Measurements from ENCODE around the gene SNRPA1. TPM values are rescaled to one million over a fixed set of nuclear protein-coding genes. Genes with fewer than 3 reads are reported as not detected.

SNRPA1 gene
- polyA plus RNA-seq, 1 donor = 61.1 TPM

DNA sequence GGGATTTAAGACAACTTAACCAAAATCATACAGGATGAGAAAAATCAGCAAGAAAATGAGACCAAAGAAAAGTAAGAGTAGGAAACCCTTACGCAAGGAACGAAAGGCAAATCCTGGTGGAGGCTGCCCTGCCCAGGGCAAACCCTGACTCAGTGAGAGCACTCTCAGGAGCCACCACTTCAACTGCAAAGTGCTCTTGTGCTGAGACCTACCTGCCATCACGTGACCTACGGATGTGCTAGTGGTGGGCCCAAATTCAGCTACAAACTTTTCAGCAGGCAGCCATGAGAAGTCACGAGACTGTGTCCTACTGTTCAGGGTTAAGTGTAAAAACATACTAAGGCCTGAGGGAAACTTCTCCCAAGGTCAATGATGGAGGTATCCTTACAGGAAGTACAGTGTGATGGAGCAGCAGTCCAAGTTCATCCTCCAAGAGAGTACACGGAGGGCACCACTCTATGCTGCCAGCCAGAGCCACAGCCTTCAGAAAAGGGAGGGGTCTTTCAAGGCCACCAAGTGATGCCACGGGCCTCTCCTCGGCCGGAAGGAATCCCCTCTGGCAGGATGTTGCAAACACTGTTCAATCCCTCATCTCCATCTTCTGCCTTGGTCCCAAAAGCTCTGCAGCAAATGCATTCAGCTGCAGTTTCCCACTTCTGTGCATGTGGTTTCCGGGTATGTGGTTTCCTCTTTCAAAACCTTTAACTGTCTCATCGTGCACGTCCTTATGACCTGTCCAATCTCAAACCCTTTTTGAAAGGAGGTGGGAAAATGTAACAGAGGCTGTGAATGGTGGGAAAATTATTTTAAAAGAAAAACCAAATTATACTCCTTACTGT lies 52.7 kb downstream of the SNRPA1 start:
- 83% methylated on average over 1 of the region's 12 CpGs for WGBS (ENCODE audit: insufficient coverage, low lambda C conversion rate)
- DNase-seq = no peak
- H3K9me3 ChIP-seq (ENCODE audit: control insufficient read depth, low read depth, low read length) = no peaks in the 10 kb centered on the region
- H3K4me3 ChIP-seq (ENCODE audit: low read length) = no peak overlapping the region
- H3K4me1 ChIP-seq (ENCODE audit: control insufficient read depth, insufficient read depth, low read length) = no peaks in the 10 kb centered on the region
- H3K36me3 ChIP-seq (ENCODE audit: control insufficient read depth, insufficient read depth, low read length) = peaks cover 6% of the 10 kb centered on the region
- no peaks in the 10 kb centered on the region for H3K27me3 ChIP-seq (ENCODE audit: control insufficient read depth, insufficient read depth, low read length)
- no peak overlapping the region for H3K27ac ChIP-seq (ENCODE audit: low read length)

DNA sequence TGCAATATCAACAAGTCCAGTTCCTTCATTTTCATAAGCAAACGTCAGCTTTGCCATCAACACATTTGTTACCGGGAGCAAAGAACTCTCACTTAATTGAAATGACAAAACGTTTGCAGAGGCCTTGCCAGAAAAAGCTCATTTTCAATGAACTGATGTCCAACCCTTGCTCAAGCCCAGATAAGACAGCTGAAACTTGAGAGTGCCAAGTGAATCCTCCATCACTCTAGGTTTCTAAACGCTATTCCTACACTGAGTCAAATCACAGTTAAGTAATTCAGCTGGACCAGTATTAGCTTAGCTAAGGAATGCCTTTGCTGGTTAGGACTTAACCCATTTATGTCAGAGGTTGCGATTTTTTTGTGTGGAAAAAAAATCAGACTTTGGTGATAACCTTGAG lies 54.7 kb downstream of the SNRPA1 start:
- Histone ChIP-seq H3K9me3 (ENCODE audit: control insufficient read depth, low read depth, low read length) (no peaks in the 10 kb centered on the region), H3K4me3 (ENCODE audit: low read length) (no peak overlapping the region), H3K36me3 (ENCODE audit: control insufficient read depth, insufficient read depth, low read length) (peaks cover 6% of the 10 kb centered on the region), H3K4me1 (ENCODE audit: control insufficient read depth, insufficient read depth, low read length) (no peaks in the 10 kb centered on the region), H3K27me3 (ENCODE audit: control insufficient read depth, insufficient read depth, low read length) (no peaks in the 10 kb centered on the region), H3K27ac (ENCODE audit: low read length) (no peak overlapping the region)
- DNase-seq = no peak
- WGBS (ENCODE audit: insufficient coverage, low lambda C conversion rate) = 40% methylated on average over 1 of the region's 5 CpGs

DNA sequence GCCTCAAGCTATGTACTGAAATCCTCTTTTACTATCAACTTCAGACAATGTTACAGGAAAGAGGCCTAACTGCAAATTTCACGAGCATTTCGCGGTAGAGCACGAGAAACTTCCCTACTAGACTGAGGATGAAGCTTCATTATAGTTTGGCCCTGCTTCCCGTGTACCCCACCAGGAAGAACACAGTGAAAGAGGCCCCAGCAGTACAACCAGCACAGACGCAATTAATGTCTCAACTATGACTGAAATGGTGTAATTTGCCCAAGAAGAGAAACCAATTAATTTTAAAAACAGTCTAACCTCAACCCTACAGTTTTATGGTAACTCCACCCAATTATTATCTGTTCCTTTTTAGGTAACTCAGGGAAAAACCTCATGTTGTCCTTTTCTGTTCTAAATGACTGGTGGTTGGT lies 55.3 kb downstream of the SNRPA1 start:
- no CpG with 5 or more reads among the region's 6 CpGs for WGBS (ENCODE audit: insufficient coverage, low lambda C conversion rate)
- no peak overlapping the region for H3K27ac ChIP-seq (ENCODE audit: low read length)

DNA sequence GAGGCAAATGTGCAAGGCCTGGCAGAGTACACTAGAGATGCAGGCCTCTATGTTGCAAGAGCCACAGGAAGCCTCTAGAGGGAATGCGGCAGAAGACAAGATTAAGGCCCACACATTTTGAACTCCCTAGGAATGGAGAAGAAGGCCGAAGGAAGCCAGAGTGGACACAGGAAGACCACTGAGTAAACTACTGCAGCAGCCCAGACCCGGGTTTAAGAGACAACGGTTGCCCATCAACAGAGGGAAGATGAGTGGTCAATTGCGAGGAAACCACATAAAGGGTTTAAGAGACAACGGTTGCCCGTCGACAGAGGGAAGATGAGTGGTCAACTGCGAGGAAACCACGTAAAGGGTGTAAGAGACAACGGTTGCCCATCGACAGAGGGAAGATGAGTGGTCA lies 57.8 kb downstream of the SNRPA1 start:
- H3K4me1 ChIP-seq (ENCODE audit: control insufficient read depth, insufficient read depth, low read length) = no peaks in the 10 kb centered on the region
- H3K4me3 ChIP-seq (ENCODE audit: low read length) = no peak overlapping the region
- no peak for DNase-seq
- WGBS (ENCODE audit: insufficient coverage, low lambda C conversion rate) = 89% methylated on average over 7 of the region's 12 CpGs
- H3K27me3 ChIP-seq (ENCODE audit: control insufficient read depth, insufficient read depth, low read length) = no peaks in the 10 kb centered on the region
- no peak overlapping the region for H3K27ac ChIP-seq (ENCODE audit: low read length)
- no peaks in the 10 kb centered on the region for H3K9me3 ChIP-seq (ENCODE audit: control insufficient read depth, low read depth, low read length)
- H3K36me3 ChIP-seq (ENCODE audit: control insufficient read depth, insufficient read depth, low read length) = peaks cover 24% of the 10 kb centered on the region

More for the DNA sequence above, 55.3 kb downstream of the SNRPA1 start:
- Histone ChIP-seq H3K36me3 (ENCODE audit: control insufficient read depth, insufficient read depth, low read length) (peaks cover 12% of the 10 kb centered on the region), H3K4me3 (ENCODE audit: low read length) (no peak overlapping the region), H3K4me1 (ENCODE audit: control insufficient read depth, insufficient read depth, low read length) (no peaks in the 10 kb centered on the region), H3K9me3 (ENCODE audit: control insufficient read depth, low read depth, low read length) (no peaks in the 10 kb centered on the region), H3K27me3 (ENCODE audit: control insufficient read depth, insufficient read depth, low read length) (no peaks in the 10 kb centered on the region)
- no peak for DNase-seq

DNA sequence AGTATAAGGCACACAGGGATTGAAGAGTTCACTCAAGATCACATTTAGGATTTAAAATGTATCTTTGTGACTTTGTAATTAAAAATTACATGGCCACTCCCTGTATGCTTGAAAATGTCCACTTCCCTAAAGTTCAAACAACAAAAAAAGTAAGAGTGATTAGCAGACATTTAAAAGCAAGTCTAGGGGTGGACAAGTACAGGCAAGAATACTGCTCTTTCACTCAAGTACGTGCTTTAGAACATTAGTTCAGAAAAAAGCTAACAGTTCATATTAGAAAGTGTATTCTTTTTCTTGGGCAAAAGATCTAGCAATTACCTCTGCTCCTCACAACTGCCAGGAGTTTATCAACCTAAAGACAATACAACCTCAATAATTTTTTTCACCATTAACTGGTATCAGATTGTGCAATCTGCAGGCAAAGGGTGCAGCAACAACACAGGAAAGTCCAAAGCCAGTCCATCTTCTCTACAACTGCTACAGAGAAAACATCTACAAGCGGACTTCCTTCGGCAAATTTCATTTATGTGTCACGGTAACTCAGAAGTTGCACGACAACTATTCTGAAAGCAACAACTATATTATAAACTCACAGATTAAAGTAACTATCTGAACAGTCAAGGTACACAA lies 61.3 kb downstream of the SNRPA1 start:
- no peak for DNase-seq
- Histone ChIP-seq H3K36me3 (ENCODE audit: control insufficient read depth, insufficient read depth, low read length) (peaks cover 29% of the 10 kb centered on the region), H3K4me1 (ENCODE audit: control insufficient read depth, insufficient read depth, low read length) (no peaks in the 10 kb centered on the region), H3K27ac (ENCODE audit: low read length) (no peak overlapping the region), H3K9me3 (ENCODE audit: control insufficient read depth, low read depth, low read length) (peaks cover 3% of the 10 kb centered on the region), H3K27me3 (ENCODE audit: control insufficient read depth, insufficient read depth, low read length) (no peaks in the 10 kb centered on the region), H3K4me3 (ENCODE audit: low read length) (no peak overlapping the region)
- WGBS (ENCODE audit: insufficient coverage, low lambda C conversion rate) = no CpG with 5 or more reads among the region's 5 CpGs

DNA sequence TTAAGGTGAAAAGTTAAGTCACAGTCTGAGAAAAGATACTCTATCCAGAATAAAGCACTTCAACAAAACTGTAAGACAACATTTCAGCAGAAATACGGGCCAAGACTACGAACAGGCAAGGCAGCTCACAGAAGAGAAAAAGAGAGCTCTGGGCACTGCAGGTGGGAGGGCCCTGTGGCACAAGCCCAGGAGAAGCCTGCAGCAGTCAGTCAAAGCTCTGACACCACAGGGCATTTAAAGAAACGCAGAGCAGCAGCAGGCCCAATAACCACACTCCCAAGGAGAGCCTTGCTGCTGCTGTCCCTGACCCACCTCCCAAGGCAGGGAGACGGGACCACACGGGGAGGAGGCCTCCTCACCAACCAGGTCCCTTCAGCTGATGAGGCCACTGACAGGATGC lies 62.4 kb downstream of the SNRPA1 start:
- Histone ChIP-seq H3K36me3 (ENCODE audit: control insufficient read depth, insufficient read depth, low read length) (peaks cover 29% of the 10 kb centered on the region), H3K4me3 (ENCODE audit: low read length) (no peak overlapping the region), H3K9me3 (ENCODE audit: control insufficient read depth, low read depth, low read length) (peaks cover 8% of the 10 kb centered on the region), H3K4me1 (ENCODE audit: control insufficient read depth, insufficient read depth, low read length) (no peaks in the 10 kb centered on the region), H3K27ac (ENCODE audit: low read length) (no peak overlapping the region), H3K27me3 (ENCODE audit: control insufficient read depth, insufficient read depth, low read length) (no peaks in the 10 kb centered on the region)
- WGBS (ENCODE audit: insufficient coverage, low lambda C conversion rate) = no CpG with 5 or more reads among the region's 5 CpGs
- no peak for DNase-seq

Other genes starting within 250 kb of the SNRPA1 start
- gene CHSY1, start 43.2 kb downstream of the SNRPA1 start, polyA plus RNA-seq = 14.9 TPM
- gene SELENOS, start 17.8 kb downstream of the SNRPA1 start, polyA plus RNA-seq = 83.5 TPM
- 22.2 TPM for gene PCSK6, start 194.5 kb upstream of the SNRPA1 start, polyA plus RNA-seq

All from large intestine (tissue), 3 donors.